Panc1 (cell line): ENCODE results near the gene MAN2A2.

Source experiments
- CTCF ChIP-seq: fragments of 450-650 bp; IDR thresholded peaks from 2 replicates; pipeline ENCODE4 v1.5.1; 2017; ENCODE audit warnings: mild to moderate bottlenecking
- POLR2AphosphoS5 ChIP-seq: IDR thresholded peaks from 2 replicates; pipeline ENCODE4 v1.6.1; 2012; ENCODE audit warnings: mild to moderate bottlenecking, low read depth, low read length, moderate library complexity
- REST ChIP-seq, 2 experiments: IDR thresholded peaks; 2 replicates each; pipeline ENCODE4 v1.6.1; 2011 to 2012; ENCODE audit warnings: low read depth in 2 of 2, control low read depth in 1 of 2, low read length in 1 of 2, mild to moderate bottlenecking in 1 of 2, moderate library complexity in 1 of 2; ENCODE audit not compliant: insufficient read depth in 1 of 2
- SIN3A ChIP-seq: IDR thresholded peaks from 2 replicates; pipeline ENCODE4 v1.6.1; 2012; ENCODE audit warnings: low read depth, mild to moderate bottlenecking, low read length, moderate library complexity, borderline replicate concordance; ENCODE audit not compliant: insufficient read depth
- TCF7L2 ChIP-seq: IDR thresholded peaks from 2 replicates; pipeline ENCODE4 v1.6.1; 2011; ENCODE audit warnings: mild to moderate bottlenecking, low read depth, low read length, inconsistent platforms

- no peak for TF ChIP-seq CTCF
- no peak for TF ChIP-seq SIN3A
- no peak for TF ChIP-seq POLR2AphosphoS5
- TF ChIP-seq TCF7L2 = no peak
- no peak for TF ChIP-seq REST (IDR thresholded peaks at IDR 0.05; ENCODE audit: insufficient read depth in 1 of 2, low read depth in 2 of 2, low read length in 1 of 2)
Measured at GRCh38 chr15:90860942-90861675, 42.0 kb upstream of the MAN2A2 start.
